PC-3 (cell line): ENCODE measurements around the gene RNF167. TPM values are rescaled to one million over a fixed set of nuclear protein-coding genes. Genes with fewer than 3 reads are reported as not detected.

ENCODE experiments used
- ATAC-seq: fragments of 200-7000 bp; cut with Tn5 transposase; 2 replicates; pipeline ENCODE4 v1.9.1; 2020; ENCODE audit warnings: mild to moderate bottlenecking, moderate library complexity
- BruUV-seq: library from RNA; stranded (reverse); fragments of 400-500 nt; replicated peaks from 2 replicates; lab custom pipeline; 2021; lab: Mats Ljungman, UMichigan
- CTCF ChIA-PET: fragments of 300-600 bp; sonication (Branson Sonifier 250); formaldehyde crosslinking; loops from one replicate; lab custom pipeline; 2022; ENCODE audit warnings: antibody characterized with exemption; lab: Charles Lee
- POLR2A ChIA-PET: fragments of 300-600 bp; sonication (Branson Sonifier 250); formaldehyde crosslinking; loops from one replicate; lab custom pipeline; 2022; ENCODE audit warnings: antibody characterized with exemption; ENCODE audit not compliant: unreplicated experiment; lab: Charles Lee
- DNase-seq: peaks from one replicate; pipeline ENCODE4 v3.0.0-alpha.2; 2015
- H2AFZ ChIP-seq: fragments of 300-600 bp; sonication (generic); 2 replicates; pipeline ENCODE4 v1.6.0; 2016; ENCODE audit warnings: antibody characterized with exemption, low read length
- H3F3A ChIP-seq: fragments of 300-600 bp; sonication (generic); one replicate; pipeline ENCODE4 v1.6.0; 2017; ENCODE audit warnings: antibody characterized with exemption, low read length, control low read depth, mild to moderate bottlenecking; ENCODE audit not compliant: unreplicated experiment
- H3K27ac ChIP-seq: fragments of 300-600 bp; sonication (generic); 2 replicates; pipeline ENCODE4 v1.5.1; 2016; ENCODE audit warnings: mild to moderate bottlenecking, low read length
- H3K27me3 ChIP-seq: fragments of 300-600 bp; sonication (generic); 2 replicates; pipeline ENCODE4 v1.6.1; 2016; ENCODE audit warnings: low read length, mixed read lengths
- H3K36me3 ChIP-seq: fragments of 300-600 bp; sonication (generic); 2 replicates; pipeline ENCODE4 v1.6.1; 2016; ENCODE audit warnings: low read depth, mixed run types, low read length, mixed read lengths
- H3K4me1 ChIP-seq: fragments of 300-600 bp; sonication (generic); 2 replicates; pipeline ENCODE4 v1.5.1; 2016; ENCODE audit warnings: low read length; ENCODE audit not compliant: insufficient read depth
- H3K4me2 ChIP-seq: fragments of 300-600 bp; sonication (generic); 2 replicates; pipeline ENCODE4 v1.6.0; 2016; ENCODE audit warnings: low read length
- H3K4me3 ChIP-seq: fragments of 300-600 bp; sonication (generic); 2 replicates; pipeline ENCODE4 v1.5.1; 2016; ENCODE audit warnings: mild to moderate bottlenecking, low read length, mixed read lengths
- H3K79me2 ChIP-seq: fragments of 300-600 bp; sonication (generic); 2 replicates; pipeline ENCODE4 v1.6.1; 2017; ENCODE audit warnings: low read length, mixed read lengths
- H3K9ac ChIP-seq: fragments of 300-600 bp; sonication (generic); 2 replicates; pipeline ENCODE4 v1.6.0; 2016; ENCODE audit warnings: mild to moderate bottlenecking, low read length
- H3K9me2 ChIP-seq: fragments of 300-600 bp; sonication (generic); replicated peaks from 2 replicates; pipeline ENCODE4 v1.6.1; 2016; ENCODE audit warnings: mixed run types, low read length, mixed read lengths
- H3K9me3 ChIP-seq: fragments of 300-600 bp; sonication (generic); 2 replicates; pipeline ENCODE4 v1.6.1; 2016; ENCODE audit warnings: low read length, mixed read lengths
- H4K20me1 ChIP-seq: fragments of 300-600 bp; sonication (generic); 2 replicates; pipeline ENCODE4 v1.6.1; 2016; ENCODE audit warnings: low read length, mixed read lengths
- CTCF ChIP-seq: fragments of 300-600 bp; sonication (generic); conservative IDR thresholded peaks from 2 replicates; pipeline ENCODE4 v1.5.1; 2017; ENCODE audit warnings: antibody characterized with exemption, low read depth, mild to moderate bottlenecking, low read length
- EZH2 ChIP-seq: fragments of 300-600 bp; sonication (generic); IDR thresholded peaks from one replicate; pipeline ENCODE4 v1.6.1; 2017; ENCODE audit warnings: antibody characterized with exemption, mild to moderate bottlenecking, low read length; ENCODE audit not compliant: unreplicated experiment
- EZH2phosphoT487 ChIP-seq: fragments of 300-600 bp; sonication (generic); IDR thresholded peaks from 2 replicates; pipeline ENCODE4 v1.6.1; 2018; ENCODE audit warnings: mild to moderate bottlenecking, antibody characterized with exemption, low read length, borderline replicate concordance
- intact Hi-C: fragments of 100-400 bp; cut with micrococcal nuclease; formaldehyde crosslinking; loops from 2 replicates; pipeline ENCODE4 v1.9.0; 2023
- total RNA-seq: library from RNA; depleted of rRNA; stranded (reverse); fragments of >200 nt; gene quantifications from 2 replicates; pipeline ENCODE4 v1.2.3, GENCODE V29; 2014

Gene RNF167
- total RNA-seq, 1 experiment from 2014 or later: 43.1 TPM

GRCh38 chr17:4944554-4945175, 4.6 kb downstream of the RNF167 start:
- peaks cover 82% of the 10 kb centered on the region for H3K79me2 ChIP-seq
- peaks cover 29% of the 10 kb centered on the region for H3K4me1 ChIP-seq
- peak overlapping the region; percentile 74 for H3K27ac ChIP-seq
- H3K27me3 ChIP-seq: no peaks in the 10 kb centered on the region
- H3K36me3 ChIP-seq: peaks cover 28% of the 10 kb centered on the region
- H3K9ac ChIP-seq: peak overlapping the region; percentile 18; the same call in 1 of the 2 replicates
- no peaks in the 10 kb centered on the region for H3K9me3 ChIP-seq
- H3K9me2 ChIP-seq: no peaks in the 10 kb centered on the region
- peak overlapping the region; percentile 70 for H3K4me2 ChIP-seq
- H3F3A ChIP-seq: no peaks in the 10 kb centered on the region
- POLR2A ChIA-PET: no interaction called here
- CTCF ChIA-PET: no interaction called here
- no peak overlapping the region for H2AFZ ChIP-seq
- peak overlapping the region; percentile 43; the same call in 1 of the 2 replicates for H3K4me3 ChIP-seq
- ATAC-seq (no peak), DNase-seq (no peak)
- intact Hi-C loops: loop anchor here (5.0 kb wide), 1 partner anchor 37 kb away; no protein-coding TSS in a partner anchor
- no TSS peak for BruUV-seq
- TF ChIP-seq CTCF (no peak), EZH2 (no peak), EZH2phosphoT487 (no peak)
- H4K20me1 ChIP-seq: peaks cover 26% of the 10 kb centered on the region

GRCh38 chr17:4945176-4945943, 5.3 kb downstream of the RNF167 start:
- peak; percentile 27 for ATAC-seq
- DNase-seq: peak; percentile 93
- POLR2A ChIA-PET: interaction anchor here (0.5 to 0.6 kb wide), 2 partner anchors 18 to 21 kb away, joined by 3 read pairs; no protein-coding TSS in a partner anchor
- Histone ChIP-seq H3K4me2 (peak overlapping the region; percentile 98), H3K79me2 (peaks cover 82% of the 10 kb centered on the region), H4K20me1 (peaks cover 26% of the 10 kb centered on the region), H3K9me2 (no peaks in the 10 kb centered on the region), H3F3A (no peaks in the 10 kb centered on the region), H3K36me3 (peaks cover 28% of the 10 kb centered on the region), H3K27ac (peak overlapping the region; percentile 74), H3K9me3 (no peaks in the 10 kb centered on the region), H3K4me3 (peak overlapping the region; percentile 90), H3K27me3 (no peaks in the 10 kb centered on the region), H3K4me1 (peaks cover 32% of the 10 kb centered on the region), H2AFZ (no peak overlapping the region), H3K9ac (peak overlapping the region; percentile 36; the same call in 1 of the 2 replicates)
- BruUV-seq: no TSS peak
- intact Hi-C loops: no loop called here
- CTCF ChIA-PET: no interaction called here
- TF ChIP-seq CTCF (no peak), EZH2 (no peak), EZH2phosphoT487 (no peak)

- H3K4me1 ChIP-seq: peaks cover 38% of the 10 kb centered on the region
Observed at GRCh38 chr17:4945944-4946280, 5.8 kb downstream of the RNF167 start.

More at GRCh38 chr17:4945944-4946280, 5.8 kb downstream of the RNF167 start:
- Histone ChIP-seq H3K36me3 (peaks cover 28% of the 10 kb centered on the region), H3K9me2 (no peaks in the 10 kb centered on the region), H3K4me3 (peak overlapping the region; percentile 90), H3K27me3 (no peaks in the 10 kb centered on the region), H3K9me3 (no peaks in the 10 kb centered on the region), H3K4me2 (peak overlapping the region; percentile 98), H3K27ac (peak overlapping the region; percentile 74), H2AFZ (no peak overlapping the region), H3F3A (no peaks in the 10 kb centered on the region), H3K9ac (peak overlapping the region; percentile 93), H4K20me1 (peaks cover 26% of the 10 kb centered on the region), H3K79me2 (peaks cover 77% of the 10 kb centered on the region)
- POLR2A ChIA-PET: interaction anchor here (0.5 to 0.6 kb wide), 2 partner anchors 18 to 20 kb away, joined by 3 read pairs; no protein-coding TSS in a partner anchor
- no peak for TF ChIP-seq CTCF
- no peak for TF ChIP-seq EZH2phosphoT487
- TF ChIP-seq EZH2: no peak
- CTCF ChIA-PET: no interaction called here
- no peak for DNase-seq
- intact Hi-C loops: loop anchor here (2.0 kb wide), 1 partner anchor 51 kb away; the partner anchor contains the start of genes INCA1 and KIF1C
- BruUV-seq: no TSS peak
- no peak for ATAC-seq
